Natural killer cell (primary cell): Measurements from ENCODE around the gene GRK2. TPM values are rescaled to one million over a fixed set of nuclear protein-coding genes. Genes with fewer than 3 reads are reported as not detected.

Experiments
- ATAC-seq, 3 donors: fragments of 150-1000 bp in 2 of 3; fragments of 200-7000 bp in 1 of 3; cut with Tn5 transposase; 1 replicate in 1 of 3; 2 replicates in 2 of 3; pipeline ENCODE4 v1.10.0; 2021; ENCODE audit warnings: mild to moderate bottlenecking in 2 of 3, moderate library complexity in 2 of 3
- DNase-seq, 2 donors: peaks; one replicate each; pipeline versions ENCODE4 v3.0.0 to v3.0.0-alpha.2; 2013 to 2021; ENCODE audit warnings: mixed read lengths in 1 of 2
- H3K27ac ChIP-seq: one replicate; pipeline ENCODE4 v1.5.1; 2013; ENCODE audit warnings: mild to moderate bottlenecking, low read length
- H3K27me3 ChIP-seq: one replicate; pipeline ENCODE4 v1.6.1; 2013; ENCODE audit warnings: low read length; ENCODE audit not compliant: control insufficient read depth, insufficient read depth
- H3K36me3 ChIP-seq: one replicate; pipeline ENCODE4 v1.6.1; 2013; ENCODE audit warnings: low read length; ENCODE audit not compliant: control insufficient read depth, insufficient read depth
- H3K4me1 ChIP-seq: one replicate; pipeline ENCODE4 v1.6.1; 2013; ENCODE audit warnings: low read length; ENCODE audit not compliant: control insufficient read depth, insufficient read depth
- H3K4me3 ChIP-seq: one replicate; pipeline ENCODE4 v1.5.1; 2013; ENCODE audit warnings: low read length
- H3K9me3 ChIP-seq: one replicate; pipeline ENCODE4 v1.6.1; 2013; ENCODE audit warnings: low read length; ENCODE audit not compliant: control insufficient read depth, insufficient read depth
- H3K27ac Mint-ChIP-seq, 2 donors: one replicate each; pipeline ENCODE4 v1.8.0; 2022; ENCODE audit warnings: mild to moderate bottlenecking in 2 of 2, mixed read lengths in 2 of 2, moderate library complexity in 1 of 2
- H3K27me3 Mint-ChIP-seq, 2 donors: one replicate each; pipeline ENCODE4 v1.8.0; 2022; ENCODE audit warnings: low read depth in 2 of 2, mixed read lengths in 2 of 2
- H3K36me3 Mint-ChIP-seq: one replicate; pipeline ENCODE4 v1.8.0; 2022; ENCODE audit warnings: mixed read lengths
- H3K4me1 Mint-ChIP-seq, 2 donors: one replicate each; pipeline ENCODE4 v1.8.0; 2022; ENCODE audit warnings: mixed read lengths in 2 of 2
- H3K4me3 Mint-ChIP-seq: one replicate; pipeline ENCODE4 v1.8.0; 2022; ENCODE audit warnings: mild to moderate bottlenecking, moderate library complexity, mixed read lengths
- H3K9me3 Mint-ChIP-seq, 2 donors: one replicate each; pipeline ENCODE4 v1.8.0; 2022; ENCODE audit warnings: mixed read lengths in 2 of 2
- WGBS: methylation state at CpG from one replicate; pipeline ENCODE4 v1.1.7; 2013; ENCODE audit warnings: missing lambda C conversion rate; ENCODE audit not compliant: insufficient coverage; 5-methylcytosine and 5-hydroxymethylcytosine counted together
- intact Hi-C: fragments of 100-400 bp; cut with micrococcal nuclease; formaldehyde crosslinking; loops from one replicate; pipeline ENCODE4 v1.14.2; 2022
- total RNA-seq, 4 donors: library from RNA; stranded (reverse); fragments of 120-200 nt in 1 of 4; gene quantifications; one replicate each; pipeline versions ENCODE4 v1.2.3 to v1.2.4, GENCODE V29; 2013 to 2022
- TF ChIP-seq, protein P1 (sequence below): fragments of 200-600 bp; IDR thresholded peaks from one replicate; pipeline ENCODE4 v1.8.0; 2022; ENCODE audit warnings: antibody characterized with exemption

Gene GRK2
- total RNA-seq, 3 donors from 2014 or later (not counting 1 experiment from before 2014, with no cell fraction given): 390 to 482 (median 441) TPM

- no peak overlapping the region for H3K27ac Mint-ChIP-seq
- ATAC-seq (no peak), DNase-seq (no peak)
- H3K4me3 Mint-ChIP-seq: no peak overlapping the region
- Histone ChIP-seq H3K27ac (no peak overlapping the region), H3K9me3 (no peaks in the 10 kb centered on the region), H3K4me1 (peaks cover 23% of the 10 kb centered on the region), H3K4me3 (no peak overlapping the region), H3K36me3 (peaks cover 15% of the 10 kb centered on the region), H3K27me3 (no peaks in the 10 kb centered on the region)
- no peaks in the 10 kb centered on the region for H3K36me3 Mint-ChIP-seq
- H3K27me3 Mint-ChIP-seq: no peaks in the 10 kb centered on the region
- intact Hi-C loops: no loop called here
- no peaks in the 10 kb centered on the region for H3K9me3 Mint-ChIP-seq
- TF ChIP-seq, protein P1, sequence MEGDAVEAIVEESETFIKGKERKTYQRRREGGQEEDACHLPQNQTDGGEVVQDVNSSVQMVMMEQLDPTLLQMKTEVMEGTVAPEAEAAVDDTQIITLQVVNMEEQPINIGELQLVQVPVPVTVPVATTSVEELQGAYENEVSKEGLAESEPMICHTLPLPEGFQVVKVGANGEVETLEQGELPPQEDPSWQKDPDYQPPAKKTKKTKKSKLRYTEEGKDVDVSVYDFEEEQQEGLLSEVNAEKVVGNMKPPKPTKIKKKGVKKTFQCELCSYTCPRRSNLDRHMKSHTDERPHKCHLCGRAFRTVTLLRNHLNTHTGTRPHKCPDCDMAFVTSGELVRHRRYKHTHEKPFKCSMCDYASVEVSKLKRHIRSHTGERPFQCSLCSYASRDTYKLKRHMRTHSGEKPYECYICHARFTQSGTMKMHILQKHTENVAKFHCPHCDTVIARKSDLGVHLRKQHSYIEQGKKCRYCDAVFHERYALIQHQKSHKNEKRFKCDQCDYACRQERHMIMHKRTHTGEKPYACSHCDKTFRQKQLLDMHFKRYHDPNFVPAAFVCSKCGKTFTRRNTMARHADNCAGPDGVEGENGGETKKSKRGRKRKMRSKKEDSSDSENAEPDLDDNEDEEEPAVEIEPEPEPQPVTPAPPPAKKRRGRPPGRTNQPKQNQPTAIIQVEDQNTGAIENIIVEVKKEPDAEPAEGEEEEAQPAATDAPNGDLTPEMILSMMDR: no peak
- WGBS: 95% methylated on average over 18 of the region's 18 CpGs
- peaks cover 13 to 20% of the 10 kb centered on the region in 2 donors for H3K4me1 Mint-ChIP-seq
Measured at GRCh38 chr11:67311051-67311555, 44.8 kb downstream of the GRK2 start.

DNA sequence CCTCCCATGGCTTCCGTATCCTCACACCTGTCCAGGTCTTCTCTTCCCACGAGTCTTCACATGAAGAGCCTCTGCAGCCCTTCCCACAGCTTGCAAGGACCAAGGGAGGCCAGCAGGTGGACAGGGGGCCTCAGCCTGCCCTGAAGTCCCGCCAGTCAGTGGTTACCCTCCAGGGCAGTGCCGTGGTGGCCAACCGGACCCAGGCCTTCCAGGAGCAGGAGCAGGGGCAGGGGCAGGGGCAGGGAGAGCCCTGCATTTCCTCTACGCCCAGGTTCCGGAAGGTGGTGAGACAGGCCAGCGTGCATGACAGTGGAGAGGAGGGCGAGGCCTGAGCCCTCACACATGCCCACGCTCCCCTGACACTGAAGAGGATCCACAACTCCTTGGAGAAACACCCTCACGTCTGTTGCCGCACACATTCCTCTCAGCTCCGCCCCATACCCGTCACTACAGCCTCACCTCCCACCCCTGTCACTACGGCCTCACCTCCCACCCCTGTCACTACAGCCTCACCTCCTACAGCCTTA, 45.3 kb downstream of the GRK2 start:
- no peak overlapping the region for H3K4me3 Mint-ChIP-seq
- Histone ChIP-seq H3K4me3 (no peak overlapping the region), H3K9me3 (no peaks in the 10 kb centered on the region), H3K27ac (no peak overlapping the region), H3K27me3 (no peaks in the 10 kb centered on the region), H3K36me3 (peaks cover 15% of the 10 kb centered on the region), H3K4me1 (peaks cover 28% of the 10 kb centered on the region)
- H3K27ac Mint-ChIP-seq: peak overlapping the region in 1 of 2 donors; percentile 24
- H3K27me3 Mint-ChIP-seq: no peaks in the 10 kb centered on the region
- intact Hi-C loops: no loop called here
- ATAC-seq (no peak), DNase-seq (peak in 1 of 2 donors; percentile 53)
- H3K4me1 Mint-ChIP-seq: peaks cover 13 to 20% of the 10 kb centered on the region in 2 donors
- H3K36me3 Mint-ChIP-seq: no peaks in the 10 kb centered on the region
- H3K9me3 Mint-ChIP-seq: no peaks in the 10 kb centered on the region
- TF ChIP-seq, protein P1: no peak
- WGBS: 84% methylated on average over 15 of the region's 15 CpGs

- Mint-ChIP-seq H3K27me3 (no peaks in the 10 kb centered on the region), H3K9me3 (no peaks in the 10 kb centered on the region), H3K4me3 (peak overlapping the region; percentile 13), H3K27ac (peak overlapping the region; percentile 42 to 79), H3K4me1 (peaks cover 21 to 28% of the 10 kb centered on the region in 2 donors), H3K36me3 (no peaks in the 10 kb centered on the region)
- H3K4me1 ChIP-seq: peaks cover 34% of the 10 kb centered on the region
- intact Hi-C loops: no loop called here
- TF ChIP-seq, protein P1: no peak
- ATAC-seq (peak in 1 of 3 donors; percentile 51), DNase-seq (peak in 1 of 2 donors; percentile 66)
- H3K9me3 ChIP-seq: no peaks in the 10 kb centered on the region
- H3K27me3 ChIP-seq: no peaks in the 10 kb centered on the region
- H3K36me3 ChIP-seq: peaks cover 13% of the 10 kb centered on the region
- peak overlapping the region; percentile 47 for H3K27ac ChIP-seq
- no peak overlapping the region for H3K4me3 ChIP-seq
- 72% methylated on average over 20 of the region's 22 CpGs for WGBS
Measured at GRCh38 chr11:67312187-67313021, 46.1 kb downstream of the GRK2 start.
